NOMO-1 treated with dmso at 0.1 percent for 144 hours (cell line): ENCODE data around the gene LHFPL6.

Experiments
- DNase-seq: peaks from one replicate; lab custom pipeline; 2025; ENCODE audit not compliant: unreplicated experiment; lab: John Stamatoyannopoulos, UW

The LHFPL6 gene

DNA sequence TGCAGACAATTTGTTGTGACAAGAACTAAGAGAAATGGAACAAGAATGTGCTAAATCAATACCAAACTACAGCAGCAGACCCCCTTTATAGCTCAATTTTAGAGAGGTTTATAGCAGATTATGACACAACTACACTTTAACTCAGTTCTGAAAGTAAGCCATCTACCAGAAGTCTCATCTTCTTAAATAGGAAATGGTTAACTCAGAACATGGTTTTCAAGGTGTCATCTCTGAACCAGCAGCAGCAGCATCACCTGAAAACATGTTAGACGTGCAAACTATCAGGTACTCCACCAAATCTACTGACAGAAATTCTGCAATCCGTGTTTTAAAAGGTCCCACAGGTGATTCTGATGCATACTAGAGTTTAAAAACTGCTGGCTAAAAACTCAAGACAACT lies 6.8 kb downstream of the LHFPL6 start:
- DNase-seq = no peak

DNA sequence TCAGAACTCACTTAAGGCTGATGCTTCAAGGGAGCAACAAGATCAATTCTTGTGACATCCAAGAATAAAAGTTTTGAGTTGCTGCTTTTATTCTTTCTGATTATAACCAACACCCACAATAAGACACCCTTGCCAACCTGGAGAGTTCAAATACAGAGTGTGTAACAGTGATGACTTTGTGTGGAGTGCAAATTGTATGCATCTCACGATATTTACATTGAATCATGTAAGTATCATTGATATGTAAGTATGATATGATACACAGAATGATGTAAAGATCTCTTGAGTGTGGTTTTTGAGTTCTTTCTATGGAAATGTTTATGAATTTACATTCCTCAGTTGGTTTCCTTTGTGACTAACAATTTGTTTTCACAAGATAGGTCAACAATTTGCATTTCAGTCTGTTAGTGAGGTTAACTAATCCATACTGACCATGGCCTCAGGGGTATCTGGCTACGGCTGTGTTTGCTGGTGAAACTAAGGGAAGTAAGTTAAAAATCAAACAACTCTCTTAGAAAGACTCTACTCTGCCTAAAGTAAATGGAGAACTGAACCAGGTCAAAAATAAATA lies 12.4 kb downstream of the LHFPL6 start:
- DNase-seq = no peak

DNA sequence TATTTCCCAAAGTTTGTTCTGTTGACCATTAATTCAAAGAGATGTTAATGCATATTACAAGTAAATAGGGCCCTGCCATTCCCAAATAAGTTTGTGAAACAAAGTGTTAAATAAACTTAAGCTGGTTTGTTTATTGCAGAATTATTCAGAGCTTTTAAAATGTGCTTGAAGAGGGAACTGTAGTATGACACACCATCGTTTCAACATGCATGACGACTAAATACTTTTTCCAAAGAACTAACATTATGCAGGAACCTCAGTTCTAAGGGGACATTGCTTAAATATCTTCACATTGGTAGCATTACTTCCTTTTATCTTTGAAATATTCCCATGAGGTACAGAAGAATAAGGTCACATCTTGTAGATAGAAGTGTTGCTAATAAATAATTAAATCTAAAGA lies 14.6 kb downstream of the LHFPL6 start:
- no peak for DNase-seq

DNA sequence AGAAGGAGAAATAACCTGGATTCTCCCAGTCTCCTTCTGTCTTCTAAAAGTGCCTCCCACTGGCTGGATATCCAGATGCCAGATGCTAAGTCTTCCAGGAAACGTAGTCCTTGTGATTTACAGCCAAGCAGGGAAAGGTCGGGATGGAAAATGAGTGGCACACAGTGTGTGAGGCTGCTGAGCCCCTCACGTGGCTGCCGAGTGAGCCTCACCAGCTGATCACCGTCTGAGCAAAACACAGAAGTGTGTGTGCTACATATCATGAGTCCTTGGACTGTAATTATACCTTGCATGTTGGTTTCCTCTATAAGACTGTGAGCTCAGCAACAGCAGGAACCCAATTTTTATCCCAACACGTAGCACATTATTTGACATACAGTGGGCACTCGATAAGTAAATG lies 15.1 kb downstream of the LHFPL6 start:
- no peak for DNase-seq

DNA sequence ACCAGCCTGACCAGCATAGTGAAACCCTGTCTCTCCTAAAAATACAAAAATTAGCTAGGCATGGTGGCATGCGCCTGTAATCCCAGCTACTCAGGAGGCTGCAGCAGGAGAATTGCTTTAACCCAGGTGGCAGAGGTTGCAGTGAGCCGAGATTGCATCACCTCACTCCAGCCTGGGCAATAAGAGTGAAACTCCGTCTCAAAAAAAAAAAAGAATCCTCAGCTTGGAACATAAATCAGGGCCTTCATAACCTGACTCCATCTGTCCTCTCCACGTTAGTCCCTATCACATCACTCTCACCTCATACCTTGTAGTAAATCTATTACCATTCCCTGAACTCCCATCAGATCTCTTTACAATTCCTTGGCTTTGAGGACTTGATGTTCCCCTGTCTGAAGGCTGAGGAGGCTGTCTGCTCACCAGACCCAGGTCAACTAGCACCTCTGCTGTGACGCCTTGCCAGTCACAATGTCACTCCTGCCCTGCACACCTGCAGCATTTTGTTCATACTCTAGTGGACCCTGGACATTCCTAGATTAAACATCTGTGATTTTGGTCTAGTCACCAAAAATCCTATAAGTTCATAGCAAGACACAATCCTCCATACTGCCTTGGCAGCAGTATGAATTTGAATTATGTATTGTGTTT lies 15.9 kb downstream of the LHFPL6 start:
- no peak for DNase-seq

DNA sequence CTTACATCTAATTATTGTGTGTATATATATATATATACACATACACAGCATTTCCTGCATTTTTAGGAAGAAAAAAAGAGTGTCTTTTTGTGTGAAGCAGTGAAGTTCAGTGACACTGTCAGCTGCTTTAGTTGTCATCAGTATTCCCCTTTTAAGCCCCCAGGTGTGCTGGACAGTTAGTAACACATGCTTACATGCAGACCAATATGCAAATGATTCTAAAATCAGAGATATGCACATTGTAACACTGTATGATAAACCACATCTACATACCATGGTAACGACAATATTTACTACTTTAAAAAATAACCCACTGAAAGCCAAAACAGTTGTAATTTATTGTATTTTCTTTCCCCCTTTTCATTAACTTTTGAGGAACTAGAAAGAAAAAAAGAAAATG lies 16.8 kb downstream of the LHFPL6 start:
- DNase-seq = no peak

DNA sequence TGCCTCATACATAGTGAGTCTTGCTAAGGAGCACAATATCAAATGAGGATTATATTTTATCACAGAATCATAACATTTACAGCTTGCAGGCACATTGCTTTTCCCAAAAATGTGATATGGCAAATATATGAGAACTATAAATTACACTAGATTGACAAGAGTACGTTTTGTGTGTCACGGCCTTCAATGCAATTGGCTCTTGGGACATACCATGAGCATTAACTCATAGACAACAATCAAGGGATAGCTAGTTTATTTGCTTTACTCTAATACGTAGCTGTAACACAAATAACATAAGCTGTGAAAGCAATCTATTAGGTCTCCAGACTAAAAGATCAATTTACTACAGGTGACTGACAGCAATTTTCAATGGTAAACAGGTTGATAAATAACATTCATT lies 17.8 kb downstream of the LHFPL6 start:
- DNase-seq = no peak

DNA sequence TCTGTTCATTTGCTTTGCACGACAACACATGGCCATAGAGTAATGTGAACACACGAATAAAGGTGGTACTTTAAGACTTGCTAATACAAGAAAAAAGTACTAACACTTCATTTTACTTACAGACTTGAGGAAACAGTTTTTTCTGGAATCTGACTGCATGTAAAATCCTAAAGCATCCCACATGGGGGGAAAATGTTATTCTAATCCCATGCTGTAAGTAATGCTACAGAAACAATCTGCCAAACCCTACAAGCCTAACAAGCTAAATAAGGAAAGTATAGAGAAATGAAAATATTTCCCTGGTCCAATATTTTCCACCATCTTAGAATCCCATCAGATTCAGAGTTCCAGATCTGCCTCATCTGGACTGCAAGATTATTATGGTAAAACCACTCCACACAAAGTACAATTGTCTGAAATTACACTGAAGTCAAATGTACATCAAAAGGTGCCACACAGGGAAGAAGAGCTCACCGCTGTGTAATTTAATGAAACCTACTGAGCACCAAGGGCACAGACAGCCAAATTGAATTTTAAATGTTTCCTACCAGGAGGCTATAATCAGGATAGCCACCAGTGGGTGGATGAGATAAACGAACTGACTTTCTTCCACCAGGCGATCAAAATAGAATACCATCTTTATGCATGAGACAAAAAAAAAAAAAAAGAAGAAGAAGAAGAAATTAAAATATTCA lies 22.0 kb downstream of the LHFPL6 start:
- DNase-seq = no peak

DNA sequence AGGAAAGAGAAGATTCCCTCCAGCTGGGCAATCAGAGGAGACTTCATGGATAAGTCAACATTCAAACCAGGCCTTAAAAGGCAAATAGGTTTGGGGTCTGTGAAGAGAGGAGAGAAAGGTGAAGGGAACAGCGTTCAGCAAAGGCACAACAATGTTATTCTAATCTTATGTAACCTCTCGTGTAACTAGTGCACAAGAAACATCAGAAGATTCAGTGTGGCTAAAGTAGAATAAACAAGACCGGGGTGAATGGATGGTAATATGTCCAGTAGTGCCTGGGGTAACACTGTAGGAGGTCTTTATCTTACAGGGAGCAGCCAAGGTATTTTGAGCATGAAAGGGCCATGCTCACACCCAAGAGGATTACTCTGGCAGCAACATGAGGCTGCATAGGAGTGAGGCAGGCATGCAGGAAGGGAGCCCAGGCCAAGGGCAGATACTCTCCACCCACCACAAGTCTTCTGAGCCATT lies 24.1 kb downstream of the LHFPL6 start:
- no peak for DNase-seq

DNA sequence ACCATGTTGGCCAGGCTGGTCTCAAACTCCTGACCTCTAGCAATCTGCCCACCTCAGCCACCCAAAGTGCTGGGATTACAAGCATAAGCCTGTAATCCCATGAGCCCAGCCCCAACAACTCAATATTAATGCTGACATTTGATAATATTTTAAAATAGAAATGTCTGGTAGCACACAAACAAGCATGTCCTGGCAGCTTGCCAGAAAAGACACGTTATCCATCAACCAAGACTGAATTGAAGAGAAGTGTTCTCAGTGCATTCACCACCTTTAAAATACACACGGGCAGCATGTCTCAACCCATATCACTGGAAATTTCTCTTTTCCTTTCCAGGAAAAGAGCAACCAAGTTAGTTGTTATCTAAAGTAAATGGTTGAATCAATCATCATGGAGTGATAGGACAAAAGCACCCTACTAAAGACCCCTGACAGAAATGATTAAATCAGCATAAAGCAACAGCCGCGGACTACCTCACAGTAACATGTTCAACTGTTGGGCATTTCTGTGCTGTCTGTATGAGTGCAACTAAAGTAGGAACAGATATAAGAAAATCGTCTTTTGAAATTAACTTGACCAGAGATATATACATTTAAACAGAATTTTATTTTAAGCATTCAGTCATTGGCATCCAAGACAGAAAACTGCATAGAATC lies 25.0 kb downstream of the LHFPL6 start:
- no peak for DNase-seq

DNA sequence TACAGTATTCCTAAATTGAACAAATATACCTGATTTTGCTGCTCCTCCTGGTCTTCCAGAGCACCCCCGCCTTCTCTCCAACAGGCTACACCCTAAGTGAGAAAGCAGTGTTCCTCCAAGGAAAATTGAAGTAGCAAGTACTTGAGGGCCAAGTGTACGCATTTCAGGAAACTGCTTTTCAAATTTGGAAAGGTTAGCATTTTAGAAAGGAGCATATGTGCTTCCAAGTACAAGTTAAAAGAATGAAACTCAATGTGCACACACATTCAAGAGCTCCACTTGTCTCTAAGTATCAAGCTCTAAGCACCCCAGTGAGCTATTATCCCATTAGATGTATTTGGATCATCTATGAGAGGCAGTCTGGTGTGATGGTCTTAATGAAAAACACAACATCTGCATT lies 25.8 kb downstream of the LHFPL6 start:
- no peak for DNase-seq

DNA sequence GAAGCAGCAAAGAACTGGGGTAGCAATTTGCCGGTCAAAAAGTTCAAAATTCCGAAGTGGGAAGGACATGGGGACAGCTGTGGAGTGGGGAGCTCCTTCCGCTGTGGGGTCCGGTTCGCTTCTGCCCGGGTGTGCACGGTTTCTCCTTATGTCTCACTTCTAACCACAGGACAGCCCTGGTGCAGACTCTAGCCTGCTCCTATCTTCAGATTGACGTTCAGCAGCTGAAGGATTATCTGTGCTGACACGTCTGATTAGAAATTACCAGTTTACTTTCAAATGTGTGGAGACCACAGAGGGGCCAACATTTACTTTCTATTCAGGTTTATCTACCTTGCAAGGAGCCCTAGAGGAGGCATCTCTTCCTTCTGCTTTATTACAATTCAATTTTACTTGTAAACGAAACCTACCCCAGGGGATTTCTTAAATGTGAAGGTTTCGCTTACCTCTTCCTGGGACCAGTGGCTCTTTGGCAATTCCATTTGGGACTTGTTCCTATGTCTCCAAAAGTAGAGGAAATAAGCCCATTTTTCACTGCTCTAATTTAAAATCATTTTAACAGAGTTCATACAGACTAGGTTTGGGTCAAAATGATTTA lies 27.3 kb downstream of the LHFPL6 start:
- no peak for DNase-seq

DNA sequence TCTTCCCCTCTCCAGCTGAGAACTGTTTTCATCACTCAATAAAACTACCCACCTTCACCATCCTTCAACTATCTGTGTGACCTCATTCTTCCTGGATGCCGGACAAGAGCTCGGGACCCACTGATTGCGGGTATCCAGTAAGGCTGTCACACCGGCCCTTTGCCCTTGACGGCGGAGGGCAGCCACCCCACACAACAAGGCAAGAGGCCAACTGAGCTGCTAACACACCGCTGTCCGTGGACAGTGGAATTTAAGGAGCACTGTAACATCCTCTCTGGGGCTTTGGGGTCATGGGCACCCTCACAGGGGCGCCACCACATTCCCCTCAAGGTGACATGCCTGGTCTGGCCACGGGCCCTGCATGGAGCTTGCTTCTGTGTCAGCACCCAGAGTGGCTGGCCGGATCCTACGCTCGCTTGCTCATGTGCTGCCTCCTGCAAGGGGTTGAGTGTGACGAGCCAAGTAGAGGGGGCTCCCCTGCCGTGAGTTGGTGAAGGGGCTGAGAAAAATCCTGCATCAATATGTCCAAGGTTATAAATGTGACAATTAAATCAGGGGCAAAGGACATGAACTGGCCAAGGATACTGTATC lies 31.4 kb downstream of the LHFPL6 start:
- no peak for DNase-seq

DNA sequence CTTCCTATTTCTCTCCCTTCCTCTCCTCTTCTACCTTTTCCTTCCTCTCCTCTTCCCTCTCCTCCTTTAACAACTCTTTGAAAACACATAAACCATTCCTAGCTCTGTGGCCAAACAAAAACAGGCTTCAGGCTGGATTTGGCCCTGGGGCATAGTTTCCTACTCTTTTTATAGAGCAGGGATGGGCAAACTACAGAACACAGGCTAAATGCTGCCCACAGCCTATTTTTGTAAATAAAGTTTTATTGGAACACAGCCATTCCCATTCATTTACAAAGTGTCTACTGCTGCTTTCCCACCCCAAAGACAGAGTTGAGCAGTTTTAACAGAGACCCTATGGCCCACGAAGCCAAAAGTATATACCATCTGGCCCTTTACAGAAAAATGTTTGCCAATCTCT lies 35.4 kb downstream of the LHFPL6 start:
- DNase-seq = no peak

DNA sequence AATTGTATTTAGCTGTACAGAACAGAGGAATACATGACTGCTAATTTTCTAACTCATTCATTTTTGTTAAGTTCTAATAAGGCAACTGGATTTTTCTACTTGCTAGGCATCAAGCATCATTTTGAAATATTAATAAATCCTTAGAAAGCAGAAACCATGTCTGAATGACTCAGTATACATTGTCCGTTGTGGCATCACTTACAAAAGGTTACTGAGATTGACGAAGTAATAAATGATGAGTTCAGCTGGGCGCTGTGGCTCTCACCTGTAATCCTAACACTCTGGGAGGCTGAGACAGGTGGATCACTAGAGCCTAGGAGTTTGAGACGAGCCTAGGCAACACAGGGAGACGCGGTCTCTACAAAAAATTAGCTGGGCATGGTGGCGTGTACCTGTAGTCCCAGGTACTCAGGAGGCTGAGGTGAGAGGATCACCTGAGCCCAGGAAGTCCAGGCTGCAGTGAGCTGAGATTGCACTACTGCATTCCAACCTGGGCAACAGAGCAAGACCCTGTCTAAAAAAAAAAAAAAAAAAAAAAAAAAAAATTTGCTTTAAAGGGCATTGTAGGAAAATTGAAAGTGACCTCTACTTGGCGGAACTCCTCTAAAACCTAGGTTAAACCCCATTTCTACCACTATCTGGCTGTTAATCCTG lies 36.6 kb downstream of the LHFPL6 start:
- DNase-seq = no peak

DNA sequence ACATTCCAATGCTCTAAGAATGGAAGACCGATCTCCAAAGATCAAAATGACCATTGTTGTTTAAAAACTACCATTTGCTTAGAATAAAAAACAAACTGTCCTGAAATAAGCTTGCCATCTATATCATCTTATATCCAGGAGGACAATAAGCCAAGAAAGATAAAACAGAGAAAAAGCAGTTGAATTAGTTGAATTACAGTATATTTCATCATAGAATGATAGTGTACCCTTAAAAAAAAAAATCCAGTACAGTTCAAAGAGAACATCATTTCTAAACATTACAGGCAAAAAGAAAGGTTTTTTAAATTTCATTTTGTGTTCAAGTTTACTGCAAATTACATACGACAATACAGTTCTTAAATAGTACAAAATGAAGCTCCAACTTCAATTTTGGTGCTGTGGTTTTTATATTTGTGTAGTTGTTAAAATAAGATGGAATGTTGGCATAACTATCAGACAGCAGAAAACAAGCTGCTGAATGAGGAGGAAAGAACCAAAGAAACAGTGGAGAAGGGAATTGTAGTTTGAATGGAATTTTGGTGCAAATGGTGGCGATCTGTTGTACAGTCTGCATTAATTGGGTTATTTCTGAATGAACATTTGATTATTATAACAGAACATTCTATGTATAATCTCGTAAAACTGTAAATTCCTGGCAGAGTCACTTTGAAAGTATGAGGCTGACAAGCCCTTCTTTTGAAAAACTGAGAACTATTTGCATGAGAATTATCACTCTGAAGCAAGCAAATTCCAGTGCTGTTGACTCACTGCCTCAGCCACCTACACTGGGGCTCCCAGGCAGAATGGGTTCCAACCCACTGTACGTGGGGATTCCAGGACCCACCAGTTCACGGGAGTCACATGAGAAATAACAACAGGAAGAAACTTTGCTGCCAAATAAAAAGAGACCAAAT lies 37.7 kb downstream of the LHFPL6 start:
- no peak for DNase-seq

DNA sequence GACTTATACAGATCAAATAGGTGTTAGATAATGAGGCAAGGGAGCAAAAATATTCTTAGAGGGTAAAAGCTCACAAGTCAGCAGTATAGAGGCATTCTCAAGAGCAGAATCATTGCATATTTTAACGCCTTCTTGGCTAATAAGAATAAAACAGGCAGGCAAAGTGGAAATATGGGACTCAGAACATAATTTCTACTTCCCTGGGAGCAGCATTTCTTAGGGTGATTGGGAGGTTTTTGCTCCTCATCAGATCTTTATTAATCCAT lies 39.6 kb downstream of the LHFPL6 start:
- no peak for DNase-seq

DNA sequence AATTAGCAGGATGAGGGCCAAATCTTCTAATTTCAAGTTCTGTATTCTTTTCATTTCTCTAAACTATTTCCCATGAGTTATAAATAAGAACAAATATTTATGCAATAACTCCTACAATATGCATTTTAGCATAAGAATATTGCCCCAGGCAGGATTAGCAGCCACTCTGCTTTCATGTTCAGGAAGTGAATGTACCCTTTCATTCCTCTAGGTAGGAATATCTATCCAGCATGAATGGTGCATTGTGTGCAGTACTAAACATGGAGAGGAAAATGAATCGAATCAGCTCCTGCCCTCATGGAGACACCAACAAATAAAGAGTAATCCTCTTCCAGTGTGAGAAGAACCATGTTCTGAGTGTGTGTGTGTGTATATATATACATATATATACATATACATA lies 41.0 kb downstream of the LHFPL6 start:
- DNase-seq = no peak

DNA sequence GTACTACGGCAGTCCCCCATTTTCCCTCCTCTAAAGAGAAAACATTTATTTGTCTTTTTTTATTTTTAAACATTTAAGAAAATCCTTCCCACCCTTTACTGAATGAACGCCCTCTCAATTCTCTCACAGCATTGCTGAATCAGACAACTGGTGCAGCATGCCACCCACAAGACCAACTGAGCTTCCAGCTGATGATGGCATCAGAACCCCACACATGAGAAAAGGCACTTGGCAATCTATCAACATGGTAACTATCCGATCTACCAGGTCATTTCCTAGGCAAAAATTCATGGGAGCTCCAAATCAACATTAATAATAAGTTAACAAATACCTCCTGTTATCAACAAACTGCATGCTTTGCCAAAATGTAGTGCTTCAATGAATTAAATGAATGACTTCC lies 43.1 kb downstream of the LHFPL6 start:
- DNase-seq = no peak
